NCI-H2196 (cell line): ENCODE data around the gene MAP2K4.

ENCODE experiments used
- DNase-seq: peaks from one replicate; lab custom pipeline; 2025; ENCODE audit not compliant: unreplicated experiment; lab: John Stamatoyannopoulos, UW

MAP2K4 gene

DNA sequence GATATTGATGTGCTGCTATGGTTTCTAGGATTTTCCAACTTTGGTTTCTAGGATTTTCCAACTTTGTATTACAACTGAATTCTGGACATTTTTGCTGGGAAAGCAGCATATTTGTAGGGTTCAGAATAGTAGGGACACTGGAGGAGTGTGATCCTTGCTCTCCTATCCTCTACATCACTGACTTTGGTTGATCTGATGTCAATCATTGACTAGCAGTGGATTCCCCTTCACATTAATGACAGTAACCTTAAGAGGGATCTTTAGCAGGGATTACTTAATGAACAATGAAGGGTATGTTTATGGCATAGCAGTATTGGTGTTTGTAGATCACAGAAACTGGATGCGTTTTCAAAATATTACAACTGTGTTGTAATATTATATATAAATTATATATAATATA is 67.4 kb downstream of the MAP2K4 start:
- DNase-seq = no peak

DNA sequence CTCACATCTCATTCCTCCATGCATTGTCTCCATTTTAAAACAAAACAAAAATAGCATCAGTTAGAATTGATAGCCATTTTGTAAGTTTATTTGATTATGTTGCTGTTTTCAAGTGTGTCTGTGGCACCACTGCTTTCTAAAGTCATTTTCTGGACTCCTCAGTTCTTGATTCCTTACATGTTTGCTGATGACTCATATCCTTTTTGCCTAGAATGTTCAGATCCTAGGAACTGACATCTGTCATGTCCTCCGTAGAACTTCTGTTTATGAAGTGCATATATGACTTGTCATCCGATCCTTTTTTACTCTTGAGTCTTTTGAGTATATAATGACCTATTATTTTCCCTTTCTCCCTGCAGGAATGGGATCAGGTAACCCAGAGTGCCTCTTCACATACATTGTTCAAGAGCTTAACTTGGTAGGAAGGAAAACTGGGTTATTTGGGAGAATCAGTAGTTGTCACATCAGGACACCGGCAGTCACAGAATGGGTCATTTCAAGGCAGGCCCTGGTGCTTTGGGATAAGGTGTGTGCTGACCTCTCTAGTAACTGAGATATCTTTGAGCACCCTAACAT is 69.2 kb downstream of the MAP2K4 start:
- DNase-seq = no peak

DNA sequence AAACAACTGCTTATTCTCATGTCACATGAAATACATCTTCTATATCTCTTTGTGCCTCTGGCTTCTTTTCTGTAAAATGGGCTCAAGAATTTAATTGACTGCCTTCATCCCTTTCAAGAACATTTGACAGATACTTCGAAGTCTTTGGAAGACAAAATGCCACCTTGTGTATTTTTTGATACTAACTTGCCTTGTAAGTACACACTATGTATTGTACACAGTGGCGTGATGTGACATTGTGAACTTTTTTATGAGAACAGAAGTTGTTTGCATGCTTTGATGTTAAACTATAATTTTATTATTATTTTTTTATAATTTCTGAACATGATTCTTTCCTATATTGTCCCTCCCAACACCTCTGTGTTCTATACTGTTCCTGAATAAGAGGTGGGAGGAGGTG is 73.7 kb downstream of the MAP2K4 start:
- no peak for DNase-seq

DNA sequence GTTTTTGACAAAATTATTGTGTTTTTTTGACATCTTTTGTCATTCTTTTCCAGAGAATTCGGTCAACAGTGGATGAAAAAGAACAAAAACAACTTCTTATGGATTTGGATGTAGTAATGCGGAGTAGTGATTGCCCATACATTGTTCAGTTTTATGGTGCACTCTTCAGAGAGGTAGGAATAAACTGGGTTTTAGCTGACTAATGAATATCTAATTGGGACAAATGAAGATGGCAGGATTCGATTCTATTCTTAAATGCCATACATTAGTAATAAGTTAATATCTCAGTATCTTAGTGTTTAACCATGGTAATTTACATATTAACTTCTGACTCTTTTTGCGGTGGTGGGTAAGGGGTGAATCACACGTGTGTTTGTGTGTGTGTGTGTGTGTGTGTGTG is 74.8 kb downstream of the MAP2K4 start:
- DNase-seq = no peak

DNA sequence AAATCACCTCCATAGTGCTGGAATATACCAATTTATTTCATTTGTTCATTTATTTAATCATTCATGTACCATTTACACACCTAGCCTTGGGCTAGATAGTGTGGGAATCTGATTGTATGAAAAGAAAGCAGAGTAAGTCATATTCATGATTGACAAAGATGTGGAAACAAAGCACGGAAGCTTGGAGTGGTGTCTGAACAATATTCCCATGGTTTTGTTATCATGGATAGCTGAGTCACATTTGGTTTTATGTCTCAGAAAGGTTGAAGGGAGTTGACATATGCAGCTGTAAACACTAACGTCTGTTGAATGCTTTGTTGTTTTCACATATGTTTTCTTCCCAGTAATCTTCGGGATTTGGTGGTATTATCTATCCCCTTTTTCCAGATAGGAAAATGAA is 76.6 kb downstream of the MAP2K4 start:
- no peak for DNase-seq

DNA sequence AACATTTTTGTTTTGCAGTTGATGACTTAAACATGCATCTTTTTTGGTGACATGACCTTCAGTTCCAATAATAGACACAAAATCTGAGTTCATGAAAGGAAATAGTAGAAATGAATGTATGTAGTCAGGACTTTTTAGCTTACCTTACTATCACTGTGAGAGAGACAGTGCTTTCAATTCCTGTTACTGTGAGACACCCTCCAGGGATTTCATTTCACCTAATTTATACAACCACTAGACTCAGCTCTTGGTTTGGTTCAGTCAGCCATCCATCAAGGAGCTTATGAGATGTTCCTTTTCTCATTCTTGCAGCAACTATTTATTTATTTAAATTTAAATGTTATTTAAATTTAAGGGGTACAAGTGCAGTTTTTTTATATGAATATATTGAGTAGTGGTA is 77.9 kb downstream of the MAP2K4 start:
- DNase-seq = no peak

DNA sequence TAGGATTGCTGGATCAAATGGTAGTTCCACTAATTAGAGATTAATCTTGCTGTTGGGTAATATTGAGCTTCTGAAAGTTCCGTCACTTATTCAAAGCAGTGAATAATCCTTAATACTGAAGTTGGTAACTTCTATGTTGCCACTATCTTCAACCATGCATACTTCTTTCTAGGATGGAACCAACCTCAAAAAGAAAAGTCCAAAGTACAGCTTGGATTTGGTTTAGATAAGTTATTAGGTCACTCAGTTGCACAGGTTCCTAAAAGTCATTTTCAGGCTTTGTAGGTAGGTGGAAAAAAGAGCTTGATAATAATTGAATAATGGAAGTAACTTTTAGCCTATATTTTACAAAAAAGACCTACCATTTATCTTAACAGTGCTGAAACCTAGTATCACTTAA is 78.7 kb downstream of the MAP2K4 start:
- DNase-seq = no peak

DNA sequence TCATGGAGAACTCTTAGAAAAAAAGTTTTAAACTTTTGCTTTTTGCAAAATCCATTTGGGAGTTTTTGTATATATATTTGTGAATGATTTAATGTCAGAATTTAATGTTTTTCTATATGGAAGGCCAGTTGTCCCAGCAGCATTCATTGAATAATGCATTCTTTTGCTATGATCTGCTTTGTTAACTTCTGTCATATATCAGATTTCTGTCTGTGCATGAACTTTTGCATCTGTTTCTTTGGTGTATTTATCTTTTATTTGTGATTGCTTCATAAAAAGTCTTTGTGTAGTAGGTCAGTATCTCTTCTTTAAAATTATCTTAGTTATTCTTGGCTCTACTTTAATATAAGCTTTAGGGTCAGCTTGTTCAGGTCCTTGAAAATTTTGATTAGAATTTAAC is 84.2 kb downstream of the MAP2K4 start:
- DNase-seq = no peak

DNA sequence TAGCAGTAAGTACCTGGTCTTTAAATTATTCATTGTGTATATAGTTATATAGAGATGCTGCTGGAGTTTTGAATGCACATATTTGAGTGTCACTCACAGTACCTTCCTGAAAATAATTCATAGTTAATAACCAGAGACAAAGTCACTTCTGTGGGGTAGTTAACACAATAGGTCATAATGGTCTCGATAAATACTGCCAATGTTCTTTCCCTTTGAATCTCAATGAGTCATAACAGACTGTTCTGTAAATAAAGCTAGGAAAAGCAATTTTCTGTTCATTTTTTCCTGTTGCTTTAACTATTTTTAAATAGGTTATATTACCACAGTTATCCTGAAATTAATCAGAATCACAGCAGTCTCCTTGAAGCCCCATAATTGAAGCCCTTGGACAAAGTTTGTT is 87.2 kb downstream of the MAP2K4 start:
- no peak for DNase-seq

DNA sequence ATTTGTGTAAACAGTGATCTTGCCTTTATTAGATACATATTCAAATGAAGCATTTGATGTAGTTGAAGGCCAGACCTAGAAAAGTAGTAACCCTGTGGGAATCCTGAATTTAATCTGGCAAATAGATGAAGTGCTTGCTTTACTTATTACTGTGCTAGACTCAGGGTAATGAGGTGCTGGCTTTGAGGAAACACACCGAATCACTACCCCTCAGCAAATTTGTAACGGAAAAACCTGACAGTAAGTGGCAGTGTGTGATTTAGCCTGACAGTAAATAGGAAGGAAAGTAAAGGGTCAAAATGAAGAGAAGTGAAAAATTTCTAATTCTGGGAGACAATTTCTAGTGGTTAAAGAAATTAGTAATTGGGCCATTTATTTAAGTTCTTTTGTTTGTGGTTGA is 90.2 kb downstream of the MAP2K4 start:
- DNase-seq = no peak

DNA sequence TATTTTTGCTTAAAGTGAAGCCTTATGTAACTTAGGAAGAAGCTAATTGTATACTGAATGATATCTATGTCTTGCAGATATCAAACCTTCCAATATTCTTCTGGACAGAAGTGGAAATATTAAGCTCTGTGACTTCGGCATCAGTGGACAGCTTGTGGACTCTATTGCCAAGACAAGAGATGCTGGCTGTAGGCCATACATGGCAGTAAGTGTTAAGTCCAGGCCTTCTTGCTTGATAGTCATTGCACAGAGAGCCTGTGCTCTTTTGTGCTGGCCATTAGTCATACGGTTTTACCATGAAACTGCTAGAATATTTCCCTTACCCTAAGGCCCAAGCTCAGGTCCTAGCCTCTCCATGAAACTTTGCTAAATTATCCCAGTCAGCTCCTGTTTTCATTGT is 92.5 kb downstream of the MAP2K4 start:
- DNase-seq = no peak

DNA sequence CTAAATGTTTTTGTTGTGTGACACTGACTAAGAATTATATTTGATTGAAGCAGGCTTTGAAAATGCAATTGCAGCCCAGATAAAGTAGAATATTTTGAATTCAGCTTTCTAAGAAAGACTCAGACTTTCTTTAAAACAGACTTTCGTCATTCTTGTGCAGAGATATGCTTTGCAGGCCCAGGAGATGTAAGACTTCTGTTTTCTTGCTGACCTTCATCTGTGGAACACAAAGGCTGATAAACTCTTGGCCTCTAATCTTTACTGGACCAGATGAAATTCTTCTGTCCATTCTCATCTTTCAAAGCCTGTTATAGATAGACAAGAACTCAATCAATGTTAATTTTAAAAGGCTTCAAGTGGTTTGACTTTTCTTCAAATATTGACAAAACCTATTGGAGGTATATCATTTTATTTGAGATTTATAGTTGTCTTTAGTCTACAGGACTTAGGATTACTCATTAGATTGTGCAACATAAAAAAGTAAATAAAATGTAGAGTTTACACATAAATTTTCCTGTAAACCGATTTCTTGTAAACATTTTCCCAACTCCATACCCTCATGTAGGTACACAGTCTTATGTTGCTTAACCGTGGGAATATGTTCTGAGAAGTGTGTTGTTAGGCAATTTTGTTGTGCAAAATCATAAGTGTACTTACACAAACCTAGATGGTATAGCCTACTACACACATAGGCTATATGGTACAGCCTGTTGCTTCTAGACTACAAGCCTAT is 94.2 kb downstream of the MAP2K4 start:
- DNase-seq = no peak

DNA sequence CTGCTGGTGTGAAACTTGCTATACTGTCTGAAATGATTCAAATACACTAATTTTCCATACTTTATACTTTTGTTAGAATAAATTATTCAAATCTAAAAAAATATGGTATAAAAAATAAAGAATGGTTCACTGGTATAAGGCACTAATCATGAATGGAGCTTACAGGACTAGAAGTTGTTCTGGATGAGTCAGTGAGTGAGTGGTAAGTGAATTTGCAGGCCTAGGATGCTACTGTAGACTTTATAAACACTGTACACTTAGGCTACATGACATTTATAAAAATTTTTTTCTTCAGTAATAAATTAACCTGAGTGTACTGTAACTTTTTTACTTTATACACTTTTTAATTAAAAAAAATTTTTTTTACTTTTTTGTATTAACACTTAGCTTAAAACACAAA is 95.5 kb downstream of the MAP2K4 start:
- no peak for DNase-seq

DNA sequence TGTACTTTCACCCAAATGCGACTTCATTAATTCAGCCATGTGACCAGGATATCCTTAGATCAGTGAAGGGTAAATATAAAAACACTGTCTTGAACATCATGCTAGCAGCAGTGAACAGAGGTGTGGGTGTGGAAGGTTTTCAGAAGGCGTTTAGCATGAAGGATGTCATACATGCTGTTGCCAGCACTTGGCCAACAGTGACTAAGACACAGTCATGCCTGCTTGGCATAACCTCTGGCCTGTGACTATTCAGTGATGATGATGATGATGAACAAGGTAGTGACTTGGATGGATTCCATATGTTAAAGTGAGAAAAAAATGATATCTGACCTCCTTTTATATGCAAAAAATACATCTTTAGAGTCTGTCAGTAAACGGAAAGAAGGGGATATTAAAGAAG is 97.9 kb downstream of the MAP2K4 start:
- DNase-seq = no peak

DNA sequence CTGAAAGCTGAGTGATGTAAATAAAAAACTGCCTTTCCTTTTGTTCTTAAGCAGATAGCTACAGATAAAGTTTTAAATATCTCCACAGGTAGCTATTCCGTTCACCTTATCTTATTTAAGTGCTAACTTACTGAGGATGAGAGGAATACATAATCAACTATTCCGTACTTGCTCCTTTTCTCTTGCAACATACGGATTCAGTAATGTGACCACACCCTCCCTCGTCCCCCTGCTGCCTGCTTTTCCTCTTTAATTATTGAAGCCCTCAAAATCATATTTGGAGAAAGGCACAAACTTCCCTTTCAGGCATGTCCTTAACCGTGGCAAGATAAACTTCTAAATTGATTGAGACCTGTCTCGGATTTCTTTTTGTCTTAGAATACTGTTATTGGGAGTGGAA is 101.4 kb downstream of the MAP2K4 start:
- DNase-seq = no peak

DNA sequence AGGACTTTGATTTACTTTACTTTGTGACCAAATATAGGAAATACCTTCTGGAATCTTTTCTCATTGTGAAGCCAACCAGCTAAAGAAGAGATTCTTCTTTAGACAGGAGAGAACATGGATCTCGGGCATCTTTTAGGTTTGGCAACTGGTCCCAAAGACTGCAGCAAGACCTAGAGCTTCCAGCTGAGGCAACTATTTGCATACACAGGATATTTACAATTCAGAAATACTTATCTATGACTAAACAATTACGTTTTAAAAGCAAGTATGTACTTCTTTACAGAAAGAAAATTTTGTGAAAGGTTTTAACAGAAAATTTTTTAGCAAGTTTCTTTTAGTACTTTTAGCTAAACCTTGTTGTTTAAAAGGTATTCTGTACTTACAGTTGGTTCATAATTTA is 106.5 kb downstream of the MAP2K4 start:
- DNase-seq = no peak

DNA sequence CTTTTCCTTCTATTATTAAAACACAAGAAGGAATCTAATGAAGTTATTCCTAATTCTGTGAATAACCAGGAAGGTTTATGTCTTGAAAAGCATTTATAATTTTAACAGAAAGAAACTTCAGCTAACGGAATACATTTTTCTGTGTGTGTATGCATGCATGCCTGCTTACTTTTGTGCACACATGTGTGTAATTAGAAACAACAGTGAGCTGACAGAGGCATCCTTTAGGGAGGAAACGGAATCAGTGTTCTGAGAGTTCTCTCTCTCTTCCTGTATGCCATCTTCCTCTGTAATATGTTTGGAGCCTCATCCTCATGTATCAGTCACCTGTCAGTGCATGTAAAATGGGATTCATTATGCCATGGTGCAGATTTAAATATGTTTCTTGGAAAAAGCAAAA is 107.0 kb downstream of the MAP2K4 start:
- DNase-seq = no peak

DNA sequence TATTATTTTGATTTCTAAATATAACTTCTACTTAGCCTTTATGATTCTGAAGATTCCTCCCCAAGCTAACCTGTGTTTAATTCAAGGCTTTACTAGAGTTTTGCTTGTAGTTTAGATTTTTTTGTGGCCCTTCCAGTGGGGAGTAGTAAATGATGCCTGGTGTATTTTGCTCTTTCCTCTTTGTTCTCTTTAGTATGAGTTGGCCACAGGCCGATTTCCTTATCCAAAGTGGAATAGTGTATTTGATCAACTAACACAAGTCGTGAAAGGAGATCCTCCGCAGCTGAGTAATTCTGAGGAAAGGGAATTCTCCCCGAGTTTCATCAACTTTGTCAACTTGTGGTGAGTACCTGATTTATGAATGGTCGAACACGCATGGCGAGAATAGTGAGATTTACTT is 108.3 kb downstream of the MAP2K4 start:
- DNase-seq = no peak

DNA sequence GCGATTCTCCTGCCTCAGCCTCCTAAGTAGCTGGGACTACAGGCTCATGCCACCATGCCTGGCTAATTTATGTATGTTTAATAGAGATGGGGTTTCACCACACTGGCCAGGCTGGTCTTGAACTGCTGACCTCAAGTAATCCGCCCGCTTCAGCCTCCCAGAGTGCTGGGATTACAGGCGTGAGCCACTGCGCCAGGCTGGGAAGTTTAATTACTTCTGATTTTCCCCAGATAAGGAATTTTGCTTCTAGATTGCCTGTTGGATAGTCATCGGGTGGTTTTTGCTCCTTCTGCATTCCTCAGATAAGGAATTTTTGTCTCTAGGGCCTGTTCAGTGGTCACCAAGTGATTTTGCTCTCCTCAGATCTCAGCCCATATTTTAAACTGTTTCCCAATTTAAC is 112.5 kb downstream of the MAP2K4 start:
- no peak for DNase-seq

DNA sequence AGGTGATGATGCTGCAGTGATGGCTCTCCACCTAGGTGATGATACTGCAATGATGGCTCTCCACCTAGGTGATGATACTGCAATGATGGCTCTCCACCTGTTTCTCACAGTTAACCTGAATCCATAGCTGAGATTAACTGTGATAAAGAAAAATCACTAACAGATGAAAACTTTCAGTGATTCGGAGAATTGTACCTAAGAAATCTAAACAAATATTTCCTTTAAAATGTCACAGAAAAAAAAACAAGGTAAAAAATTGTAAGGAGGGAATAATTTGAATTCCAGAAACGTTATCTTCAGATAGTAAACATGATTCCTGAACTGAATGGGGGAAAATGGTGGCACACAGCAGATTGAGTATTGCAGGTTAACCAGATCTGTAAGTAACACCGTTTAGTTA is 113.4 kb downstream of the MAP2K4 start:
- DNase-seq = no peak

DNA sequence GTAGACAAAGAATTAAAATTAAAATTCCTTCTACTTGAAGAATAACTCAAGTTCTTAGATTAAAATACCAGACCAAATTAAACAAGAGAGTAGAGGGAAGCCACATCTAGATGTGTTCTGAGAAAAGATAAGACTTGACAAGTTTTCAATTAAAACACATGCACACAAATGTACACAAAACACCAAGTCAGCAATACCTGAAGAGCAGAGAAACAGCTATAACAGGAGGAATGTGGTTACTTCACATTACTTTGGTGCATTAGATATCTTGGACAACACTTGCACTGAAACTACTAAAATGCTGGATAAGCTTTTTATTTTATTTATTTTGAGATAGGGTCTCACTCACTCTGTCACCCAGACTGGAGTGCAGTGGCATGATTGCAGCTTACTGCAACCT is 113.9 kb downstream of the MAP2K4 start:
- no peak for DNase-seq

DNA sequence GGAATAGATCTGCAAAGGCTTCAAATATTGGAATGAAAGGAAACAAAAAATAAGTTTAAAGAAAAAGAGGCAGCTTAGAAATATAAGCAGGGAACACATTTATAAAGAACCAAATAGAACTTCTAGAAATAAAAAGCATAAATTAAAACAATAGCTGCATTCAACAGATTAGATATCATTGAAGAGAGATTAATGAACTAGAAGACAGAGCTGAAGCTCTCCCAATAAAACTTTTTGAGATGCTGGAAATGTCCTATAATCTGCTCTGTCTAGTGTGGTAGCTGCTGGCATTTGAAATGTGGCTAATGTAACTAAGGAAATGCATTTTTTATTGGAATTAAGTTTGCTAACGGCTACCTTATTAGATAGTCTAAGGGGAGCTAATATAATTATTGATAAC is 115.6 kb downstream of the MAP2K4 start:
- no peak for DNase-seq

DNA sequence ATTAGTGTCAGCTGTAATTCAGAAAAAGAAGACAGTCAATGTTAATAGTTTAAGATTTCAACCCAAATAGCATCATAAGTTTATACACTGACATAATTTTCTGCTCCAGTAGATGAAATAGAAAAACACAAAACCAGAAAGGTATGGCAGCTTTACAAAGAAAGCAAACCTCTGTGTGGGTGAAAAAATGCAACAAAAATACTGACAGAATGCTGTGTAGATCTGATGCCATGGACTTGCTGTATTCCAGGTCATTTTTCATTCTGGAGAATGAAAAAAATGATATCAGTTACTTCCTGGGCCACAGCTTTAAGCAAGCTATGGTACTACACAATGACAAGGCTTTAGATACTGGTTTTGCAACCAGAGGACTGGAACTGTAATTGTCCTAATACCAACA is 116.0 kb downstream of the MAP2K4 start:
- DNase-seq = no peak
